ENCODE data around the gene RAI1.
A peak's percentile ranks its signal among the peaks of the same experiment; 100 is the strongest.

The RAI1 gene

DNA sequence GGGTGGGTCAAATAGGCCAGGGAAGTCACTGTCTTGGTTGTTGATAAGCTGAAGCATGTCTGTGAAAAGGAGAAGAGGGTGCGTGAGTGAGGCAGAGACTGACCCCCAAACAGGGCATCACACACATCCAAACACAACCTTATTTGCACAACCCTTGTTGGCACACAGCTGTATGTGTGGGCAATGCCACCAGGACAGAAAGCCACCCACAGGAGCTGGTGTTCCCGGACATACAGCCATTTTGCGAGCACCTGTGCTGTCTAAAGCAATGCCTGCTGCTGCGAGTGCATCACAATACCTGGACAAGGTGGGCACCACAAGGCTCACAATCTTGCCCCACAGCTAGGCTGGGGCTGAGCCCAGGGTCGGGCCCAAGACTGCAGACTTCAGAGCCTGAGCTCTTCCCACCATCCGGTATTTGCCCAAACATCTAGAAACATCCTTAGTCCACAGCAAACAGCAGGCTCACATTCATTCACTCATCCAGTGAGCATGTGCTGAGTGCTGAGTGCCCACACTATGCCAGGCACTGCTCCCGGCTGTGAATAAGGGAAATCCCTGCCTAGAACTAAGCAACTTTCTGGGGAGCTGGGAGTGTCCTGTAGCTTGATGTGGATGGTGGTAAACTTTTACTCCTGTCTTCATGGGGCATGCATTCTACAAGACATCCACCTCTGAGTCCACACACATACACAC is 139.4 kb downstream of the RAI1 start:
- POLR2A ChIA-PET = no interaction called here

DNA sequence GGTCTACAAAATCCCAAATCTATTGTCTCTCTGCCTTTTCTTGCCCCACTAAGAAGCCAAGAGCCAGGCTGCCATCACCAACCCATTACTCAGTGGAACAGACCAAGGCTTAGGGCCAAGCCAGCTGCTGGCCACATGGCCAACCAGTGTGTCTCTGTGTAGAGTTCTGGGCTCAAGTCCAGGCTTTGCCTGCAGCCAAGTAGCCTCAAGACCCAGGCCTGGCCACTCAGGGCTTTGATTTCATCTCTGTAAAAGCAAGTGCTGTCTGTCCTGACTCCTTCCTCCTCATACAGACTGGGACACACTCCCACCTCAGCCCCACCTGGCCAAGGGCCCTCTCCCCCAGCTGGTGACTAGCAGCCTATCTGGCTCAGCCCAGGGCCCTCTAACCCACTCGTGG is 140.9 kb downstream of the RAI1 start:
- TF ChIP-seq CTCF (IDR thresholded peaks at IDR 0.05; ENCODE audit: control extremely low read depth, extremely low read depth, low read depth, missing control alignments) = no peak
- no peak for DNase-seq (ENCODE audit: extremely low spot score)

More for the DNA sequence above, 139.4 kb downstream of the RAI1 start:
- no peak for DNase-seq (ENCODE audit: extremely low spot score)
- no peak for TF ChIP-seq CTCF (IDR thresholded peaks at IDR 0.05; ENCODE audit: control extremely low read depth, extremely low read depth, low read depth, missing control alignments)
- CTCF ChIA-PET = interaction anchor here (0.9 to 2.2 kb wide), 10 partner anchors 9 to 99 kb away, joined by 3 to 12 read pairs (median 4); partner anchors contain the start of gene SREBF1

GRCh38 chr17:17822616-17823015 is 141.4 kb downstream of the RAI1 start:
- ChIA-PET POLR2A (no interaction called here), CTCF (interaction anchor here (1.1 to 2.3 kb wide), 3 partner anchors 8 to 37 kb away, joined by 3 to 14 read pairs (median 7); no protein-coding TSS in a partner anchor)
- TF ChIP-seq CTCF (IDR thresholded peaks at IDR 0.05; ENCODE audit: control extremely low read depth, extremely low read depth, low read depth, missing control alignments) = no peak
- DNase-seq (ENCODE audit: extremely low spot score) = no peak

More for the DNA sequence above, 140.9 kb downstream of the RAI1 start:
- ChIA-PET POLR2A (interaction anchor here (0.9 kb wide), 1 partner anchor 14 kb away, joined by 5 read pairs; the partner anchor contains the start of gene SREBF1), CTCF (interaction anchor here (1.1 to 2.3 kb wide), 3 partner anchors 9 to 38 kb away, joined by 3 to 14 read pairs (median 7); no protein-coding TSS in a partner anchor)

DNA sequence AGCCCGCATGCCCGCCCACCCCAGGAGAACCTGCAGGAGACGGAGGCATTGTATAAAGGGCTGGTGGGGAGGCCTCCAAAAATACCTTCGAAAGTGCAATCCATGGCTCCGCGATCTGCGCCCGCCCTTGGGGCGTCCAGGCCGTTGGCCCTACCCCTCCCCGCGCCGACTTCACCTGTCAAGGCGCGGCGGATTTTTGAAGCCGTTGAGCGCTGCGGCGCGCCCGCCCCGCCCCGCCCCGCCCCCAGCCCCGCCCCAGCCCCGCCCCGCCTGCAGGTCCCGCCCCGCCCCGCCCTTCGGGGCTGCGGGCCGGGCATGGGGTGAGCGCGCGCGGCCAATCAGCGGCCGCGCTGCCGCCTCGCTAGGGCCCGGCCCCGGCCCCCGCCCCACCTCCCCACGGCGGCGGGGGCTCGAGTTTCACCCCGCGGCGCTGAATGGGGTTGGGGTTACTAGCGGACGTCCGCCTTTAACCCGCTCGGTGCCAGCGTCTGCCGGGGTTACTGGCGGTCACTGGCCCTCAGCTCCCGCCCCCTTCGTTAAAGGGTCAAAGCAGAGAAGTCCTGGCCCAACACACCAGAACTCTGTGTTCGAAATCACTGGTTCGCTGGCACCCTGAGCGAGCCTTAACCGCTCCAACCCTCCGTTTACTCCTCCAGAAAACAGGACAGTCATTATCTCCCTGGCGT is 142.3 kb downstream of the RAI1 start:
- POLR2A ChIA-PET = no interaction called here
- CTCF ChIA-PET = interaction anchor here (2.3 kb wide), 1 partner anchor 11 kb away, joined by 14 read pairs; no protein-coding TSS in a partner anchor

DNA sequence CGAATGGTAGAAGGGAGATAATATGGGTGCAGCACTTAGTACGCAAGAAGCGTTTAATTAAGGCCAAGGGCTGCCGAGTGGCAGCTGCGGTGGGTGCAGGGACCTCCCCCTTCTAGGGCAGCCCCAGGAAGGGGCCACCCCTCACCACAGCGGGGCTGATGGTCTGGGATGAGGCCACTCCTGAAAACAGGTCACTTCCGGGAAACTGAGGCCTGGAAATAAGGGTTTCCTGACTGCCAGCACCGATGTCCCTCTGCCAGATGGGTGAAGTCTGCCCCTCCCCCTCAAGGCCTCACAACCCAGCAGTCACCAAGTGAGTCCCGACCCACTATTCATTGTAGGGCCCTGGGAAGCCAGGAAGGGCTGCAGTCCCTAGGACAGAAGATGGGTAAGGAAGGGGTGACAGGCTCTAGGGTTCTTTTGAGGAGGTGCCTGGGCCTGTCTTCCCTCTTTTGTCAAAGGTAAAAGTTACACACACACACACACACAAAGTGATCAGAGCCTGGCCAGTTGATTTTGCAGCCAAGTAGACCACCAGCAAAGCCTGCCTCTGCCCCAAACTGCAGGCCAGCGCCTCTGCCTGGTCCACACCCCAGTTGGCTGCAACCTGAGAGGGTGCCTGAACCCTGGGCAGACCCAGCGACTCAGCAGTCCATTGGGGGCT is 143.0 kb downstream of the RAI1 start:
- CTCF ChIA-PET = no interaction called here
- no peak for TF ChIP-seq CTCF (IDR thresholded peaks at IDR 0.05; ENCODE audit: control extremely low read depth, extremely low read depth, low read depth, missing control alignments)
- no peak for DNase-seq (ENCODE audit: extremely low spot score)
- POLR2A ChIA-PET = no interaction called here

More for the DNA sequence above, 142.3 kb downstream of the RAI1 start:
- no peak for TF ChIP-seq CTCF (IDR thresholded peaks at IDR 0.05; ENCODE audit: control extremely low read depth, extremely low read depth, low read depth, missing control alignments)
- peak; percentile 99 for DNase-seq (ENCODE audit: extremely low spot score)

All from GM10248 (cell line).